Measurements from ENCODE around the gene TRIP13. TPM values are rescaled to one million over a fixed set of nuclear protein-coding genes. Genes with fewer than 3 reads are reported as not detected.
"Not testable (repeated sequence)": the region's sequence is repeated elsewhere in the genome, so short reads cannot be mapped to it uniquely, and the experiment has no call there.

The TRIP13 gene
- total RNA-seq, 1 donor = 4.0 TPM

DNA sequence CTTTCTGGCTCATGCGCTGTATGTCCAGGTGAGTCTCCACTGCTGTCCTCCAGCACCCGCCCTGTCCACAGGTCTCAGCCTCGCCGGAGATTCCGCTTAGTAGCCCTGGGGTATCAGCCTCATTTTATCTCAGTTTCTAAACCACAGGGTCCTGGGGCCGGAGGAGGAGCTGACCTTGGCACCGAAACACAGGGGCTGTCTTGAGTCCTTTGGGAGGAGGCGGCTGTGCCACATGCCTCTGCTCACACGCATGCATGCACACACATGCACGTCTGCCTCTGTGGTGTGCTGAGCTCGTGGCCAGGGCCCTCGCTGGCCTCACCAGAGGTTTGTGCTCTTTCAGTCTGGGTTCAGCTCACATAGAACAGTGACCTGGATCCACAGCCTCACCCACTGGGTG is 23.3 kb downstream of the TRIP13 start:
- Histone ChIP-seq H3K36me3 (ENCODE audit: insufficient read depth, low read length) (peaks cover 21% of the 10 kb centered on the region), H3K27ac (ENCODE audit: low read depth, low read length) (peak overlapping the region; percentile 23), H2AFZ (ENCODE audit: low read length) (no peak overlapping the region), H3K4me1 (ENCODE audit: insufficient read depth, low read length) (peaks cover 11% of the 10 kb centered on the region), H3K4me3 (ENCODE audit: insufficient read depth, low read length) (no peak overlapping the region), H3K27me3 (ENCODE audit: insufficient read depth, low read length) (no peaks in the 10 kb centered on the region), H4K20me1 (ENCODE audit: insufficient read depth, low read length) (no peaks in the 10 kb centered on the region), H3K9me3 (ENCODE audit: low read depth, low read length) (no peaks in the 10 kb centered on the region), H3K79me2 (ENCODE audit: insufficient read depth, low read length) (no peaks in the 10 kb centered on the region), H3K4me2 (ENCODE audit: insufficient read depth, low read length) (no peak overlapping the region)
- no peak for DNase-seq (ENCODE audit: insufficient read length, low spot score, missing footprints)
- TF ChIP-seq, protein P1, sequence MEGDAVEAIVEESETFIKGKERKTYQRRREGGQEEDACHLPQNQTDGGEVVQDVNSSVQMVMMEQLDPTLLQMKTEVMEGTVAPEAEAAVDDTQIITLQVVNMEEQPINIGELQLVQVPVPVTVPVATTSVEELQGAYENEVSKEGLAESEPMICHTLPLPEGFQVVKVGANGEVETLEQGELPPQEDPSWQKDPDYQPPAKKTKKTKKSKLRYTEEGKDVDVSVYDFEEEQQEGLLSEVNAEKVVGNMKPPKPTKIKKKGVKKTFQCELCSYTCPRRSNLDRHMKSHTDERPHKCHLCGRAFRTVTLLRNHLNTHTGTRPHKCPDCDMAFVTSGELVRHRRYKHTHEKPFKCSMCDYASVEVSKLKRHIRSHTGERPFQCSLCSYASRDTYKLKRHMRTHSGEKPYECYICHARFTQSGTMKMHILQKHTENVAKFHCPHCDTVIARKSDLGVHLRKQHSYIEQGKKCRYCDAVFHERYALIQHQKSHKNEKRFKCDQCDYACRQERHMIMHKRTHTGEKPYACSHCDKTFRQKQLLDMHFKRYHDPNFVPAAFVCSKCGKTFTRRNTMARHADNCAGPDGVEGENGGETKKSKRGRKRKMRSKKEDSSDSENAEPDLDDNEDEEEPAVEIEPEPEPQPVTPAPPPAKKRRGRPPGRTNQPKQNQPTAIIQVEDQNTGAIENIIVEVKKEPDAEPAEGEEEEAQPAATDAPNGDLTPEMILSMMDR (IDR thresholded peaks at IDR 0.05; ENCODE audit: extremely low read depth, low read depth, low read length) = no peak

DNA sequence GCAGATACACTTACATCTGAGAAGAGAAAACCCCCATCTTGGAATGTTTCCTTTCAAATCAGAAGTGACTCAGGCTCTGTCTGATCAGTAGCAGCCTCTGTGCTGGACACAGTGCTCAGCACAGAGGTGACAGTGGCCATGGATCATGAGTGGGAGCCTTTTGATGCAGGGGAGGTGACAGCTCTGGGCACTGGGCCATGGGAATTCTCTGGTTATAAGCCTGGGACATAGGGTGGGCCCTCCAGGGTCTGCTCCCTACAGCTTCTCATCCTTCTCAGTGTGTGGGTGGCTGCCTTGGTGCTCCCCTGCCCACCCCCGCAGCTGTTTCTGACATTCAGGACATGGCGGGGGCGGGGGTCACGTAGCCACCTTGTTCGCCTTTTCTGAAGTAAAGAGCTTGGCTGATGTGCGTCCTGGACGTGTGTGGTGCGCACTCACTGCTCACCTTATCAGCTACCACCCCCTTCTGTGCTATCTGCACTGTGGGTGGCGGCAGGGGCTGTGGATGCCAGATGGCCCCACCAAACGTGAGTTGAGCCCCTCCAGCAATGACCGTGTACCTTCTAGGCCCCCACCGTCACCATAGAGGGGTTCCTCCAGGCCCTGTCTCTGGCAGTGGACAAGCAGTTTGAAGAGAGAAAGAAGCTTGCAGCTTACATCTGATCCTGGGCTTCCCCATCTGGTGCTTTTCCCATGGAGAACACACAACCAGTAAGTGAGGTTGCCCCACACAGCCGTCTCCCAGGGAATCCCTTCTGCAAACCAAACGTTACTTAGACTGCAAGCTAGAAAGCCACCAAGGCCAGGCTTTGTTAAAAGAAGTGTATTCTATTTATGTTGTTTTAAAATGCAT is 24.0 kb downstream of the TRIP13 start:
- peaks cover 21% of the 10 kb centered on the region for H3K36me3 ChIP-seq (ENCODE audit: insufficient read depth, low read length)
- H3K27ac ChIP-seq (ENCODE audit: low read depth, low read length) = peak overlapping the region; percentile 23
- no peak for DNase-seq (ENCODE audit: insufficient read length, low spot score, missing footprints)
- H4K20me1 ChIP-seq (ENCODE audit: insufficient read depth, low read length) = no peaks in the 10 kb centered on the region
- H3K27me3 ChIP-seq (ENCODE audit: insufficient read depth, low read length) = no peaks in the 10 kb centered on the region
- peaks cover 11% of the 10 kb centered on the region for H3K4me1 ChIP-seq (ENCODE audit: insufficient read depth, low read length)
- no peak overlapping the region for H3K4me2 ChIP-seq (ENCODE audit: insufficient read depth, low read length)
- TF ChIP-seq, protein P1 (IDR thresholded peaks at IDR 0.05; ENCODE audit: extremely low read depth, low read depth, low read length) = no peak
- no peak overlapping the region for H2AFZ ChIP-seq (ENCODE audit: low read length)
- H3K4me3 ChIP-seq (ENCODE audit: insufficient read depth, low read length) = no peak overlapping the region
- H3K9me3 ChIP-seq (ENCODE audit: low read depth, low read length) = no peaks in the 10 kb centered on the region
- H3K79me2 ChIP-seq (ENCODE audit: insufficient read depth, low read length) = no peaks in the 10 kb centered on the region

DNA sequence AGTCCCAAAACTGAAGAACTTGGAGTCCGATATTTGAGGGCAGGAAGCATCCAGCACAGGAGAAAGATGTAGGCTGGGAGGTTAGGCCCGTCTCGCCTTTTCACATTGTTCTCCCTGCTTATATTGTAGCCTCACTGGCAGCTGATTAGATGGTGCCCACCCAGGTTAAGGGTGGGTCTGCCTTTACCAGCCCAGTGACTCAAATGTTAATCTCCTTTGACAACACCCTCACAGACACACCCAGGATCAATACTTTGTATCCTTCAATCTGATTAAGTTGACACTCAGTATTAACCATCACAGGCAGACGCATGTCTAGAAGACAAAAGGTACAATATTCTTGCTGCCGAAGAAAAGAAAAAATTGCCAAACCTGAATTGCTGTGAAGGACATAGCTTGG is 26.0 kb downstream of the TRIP13 start:
- not testable (repeated sequence) for H2AFZ ChIP-seq (ENCODE audit: low read length); H3K4me2 ChIP-seq (ENCODE audit: insufficient read depth, low read length); H3K79me2 ChIP-seq (ENCODE audit: insufficient read depth, low read length); H3K9me3 ChIP-seq (ENCODE audit: low read depth, low read length); H3K27ac ChIP-seq (ENCODE audit: low read depth, low read length); DNase-seq (ENCODE audit: insufficient read length, low spot score, missing footprints); H3K4me1 ChIP-seq (ENCODE audit: insufficient read depth, low read length); H3K27me3 ChIP-seq (ENCODE audit: insufficient read depth, low read length); H4K20me1 ChIP-seq (ENCODE audit: insufficient read depth, low read length); H3K4me3 ChIP-seq (ENCODE audit: insufficient read depth, low read length)
- H3K36me3 ChIP-seq (ENCODE audit: insufficient read depth, low read length) = peaks cover 21% of the 10 kb centered on the region

DNA sequence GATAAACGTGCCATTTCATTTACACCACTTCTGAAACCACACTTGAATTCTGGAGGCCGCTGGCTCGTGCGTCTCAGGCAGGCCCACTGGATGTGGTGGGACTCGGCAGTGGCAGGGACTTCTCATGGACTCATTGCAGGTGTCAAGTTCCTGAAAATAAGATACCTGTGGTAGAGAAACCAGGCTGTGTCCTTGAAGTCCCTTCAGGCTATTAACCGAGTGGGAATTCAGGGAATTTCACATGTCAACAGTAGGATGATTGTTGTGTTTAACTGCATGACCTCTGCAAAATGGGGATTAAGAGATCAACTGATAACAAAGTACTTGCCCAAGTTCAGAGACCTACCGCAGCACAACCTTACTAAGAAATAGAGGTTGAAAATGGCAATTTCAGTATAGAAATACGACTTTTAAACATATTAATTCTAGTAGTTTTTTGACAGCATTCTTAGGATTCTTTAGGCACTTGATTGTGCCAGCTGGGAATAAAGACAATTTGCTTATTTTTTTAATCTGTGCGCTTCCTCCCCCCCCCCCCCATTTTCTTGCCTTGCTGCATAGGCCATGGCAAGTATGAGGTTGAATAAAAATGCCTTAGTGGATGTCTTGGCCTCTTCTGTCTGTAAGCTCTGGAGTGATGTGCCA is 26.8 kb downstream of the TRIP13 start:
- H3K4me3 ChIP-seq (ENCODE audit: insufficient read depth, low read length) = no peak overlapping the region
- peaks cover 16% of the 10 kb centered on the region for H3K36me3 ChIP-seq (ENCODE audit: insufficient read depth, low read length)
- no peak overlapping the region for H2AFZ ChIP-seq (ENCODE audit: low read length)
- no peaks in the 10 kb centered on the region for H3K27me3 ChIP-seq (ENCODE audit: insufficient read depth, low read length)
- H3K4me1 ChIP-seq (ENCODE audit: insufficient read depth, low read length) = no peaks in the 10 kb centered on the region
- H3K79me2 ChIP-seq (ENCODE audit: insufficient read depth, low read length) = no peaks in the 10 kb centered on the region
- TF ChIP-seq, protein P1 (IDR thresholded peaks at IDR 0.05; ENCODE audit: extremely low read depth, low read depth, low read length) = no peak
- no peak for DNase-seq (ENCODE audit: insufficient read length, low spot score, missing footprints)
- H3K27ac ChIP-seq (ENCODE audit: low read depth, low read length) = no peak overlapping the region
- no peak overlapping the region for H3K4me2 ChIP-seq (ENCODE audit: insufficient read depth, low read length)
- H3K9me3 ChIP-seq (ENCODE audit: low read depth, low read length) = no peaks in the 10 kb centered on the region
- no peaks in the 10 kb centered on the region for H4K20me1 ChIP-seq (ENCODE audit: insufficient read depth, low read length)

Measured in osteoblast (primary cell).